ENCODE measurements around the gene PRLH. TPM values are rescaled to one million over a fixed set of nuclear protein-coding genes. Genes with fewer than 3 reads are reported as not detected.

The PRLH gene
- total and polyA plus RNA-seq, 2 donors (not counting 1 experiment from before 2014, with no cell fraction given), result not detected

DNA sequence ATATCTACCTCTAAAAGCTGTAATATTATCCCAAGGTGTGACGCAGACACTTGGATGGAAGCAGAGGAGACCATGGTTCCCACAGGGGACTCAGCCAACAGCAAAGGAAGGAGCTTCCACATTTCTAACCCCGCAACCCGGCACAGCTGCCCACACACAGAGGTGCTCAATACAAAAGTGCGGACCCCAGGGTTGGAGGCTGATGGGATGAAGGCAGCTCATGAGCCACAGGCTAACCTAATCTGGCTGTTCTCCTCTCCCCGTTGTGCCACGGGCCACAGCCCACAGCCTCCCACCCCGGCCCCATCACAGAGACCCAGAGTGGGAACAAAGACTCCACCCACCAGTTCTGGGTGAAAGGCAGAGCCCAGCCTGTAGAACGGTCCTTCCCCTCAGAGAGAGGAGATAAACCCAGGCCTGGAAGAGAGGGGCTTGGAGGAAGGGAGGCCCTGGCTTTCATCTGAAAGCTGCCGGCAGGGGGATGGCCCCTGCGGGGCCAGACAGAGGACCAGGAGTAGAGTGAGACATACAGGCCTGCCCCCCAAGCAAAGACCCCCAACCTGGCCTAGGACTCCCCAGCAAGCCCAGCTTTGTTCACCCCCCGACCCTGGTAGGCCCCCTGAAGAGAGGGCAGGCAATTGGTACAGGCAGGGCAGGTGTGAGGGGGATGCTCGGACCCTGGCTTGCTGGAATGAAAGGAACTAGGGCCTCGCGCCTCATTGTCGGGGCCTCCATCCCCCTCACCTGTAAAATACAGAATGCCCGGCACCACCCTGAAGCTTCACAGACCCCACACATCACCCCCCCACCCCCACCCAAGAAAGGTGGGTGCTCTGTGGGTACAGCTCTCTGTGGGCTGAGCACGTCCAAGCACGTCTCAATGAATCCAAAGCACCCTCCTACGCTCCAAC, 17.3 kb downstream of the PRLH start:
- Histone ChIP-seq H3K4me2 (ENCODE audit: extremely low read depth, insufficient read depth, low read length) (no peak overlapping the region), H3K27ac (ENCODE audit: insufficient read depth, low read length) (no peak overlapping the region), H3K9me3 (ENCODE audit: control insufficient read depth, insufficient read depth, low read depth, low read length) (no peaks in the 10 kb centered on the region), H4K20me1 (ENCODE audit: control insufficient read depth, extremely low read depth, insufficient read depth, low read length) (no peaks in the 10 kb centered on the region), H2AFZ (ENCODE audit: low read length) (no peak overlapping the region), H3K4me3 (replicated peaks in 1 of 4; ENCODE audit: control extremely low read depth in 1 of 4, insufficient read depth in 1 of 4, low read depth in 3 of 4, low read length in 4 of 4) (no peak overlapping the region), H3K9ac (ENCODE audit: insufficient read depth, low read length) (no peak overlapping the region), H3K36me3 (ENCODE audit: control insufficient read depth, insufficient read depth, low read length) (no peaks in the 10 kb centered on the region), H3K79me2 (ENCODE audit: control insufficient read depth, insufficient read depth, low read length) (no peaks in the 10 kb centered on the region), H3K27me3 (ENCODE audit: control insufficient read depth, insufficient read depth, low read length) (peaks cover 3% of the 10 kb centered on the region), H3K4me1 (ENCODE audit: control insufficient read depth, extremely low read depth, insufficient read depth, low read length) (peaks cover 2% of the 10 kb centered on the region)
- no peak for DNase-seq (ENCODE audit: low read depth in 2 of 2)
- TF ChIP-seq, protein P1, sequence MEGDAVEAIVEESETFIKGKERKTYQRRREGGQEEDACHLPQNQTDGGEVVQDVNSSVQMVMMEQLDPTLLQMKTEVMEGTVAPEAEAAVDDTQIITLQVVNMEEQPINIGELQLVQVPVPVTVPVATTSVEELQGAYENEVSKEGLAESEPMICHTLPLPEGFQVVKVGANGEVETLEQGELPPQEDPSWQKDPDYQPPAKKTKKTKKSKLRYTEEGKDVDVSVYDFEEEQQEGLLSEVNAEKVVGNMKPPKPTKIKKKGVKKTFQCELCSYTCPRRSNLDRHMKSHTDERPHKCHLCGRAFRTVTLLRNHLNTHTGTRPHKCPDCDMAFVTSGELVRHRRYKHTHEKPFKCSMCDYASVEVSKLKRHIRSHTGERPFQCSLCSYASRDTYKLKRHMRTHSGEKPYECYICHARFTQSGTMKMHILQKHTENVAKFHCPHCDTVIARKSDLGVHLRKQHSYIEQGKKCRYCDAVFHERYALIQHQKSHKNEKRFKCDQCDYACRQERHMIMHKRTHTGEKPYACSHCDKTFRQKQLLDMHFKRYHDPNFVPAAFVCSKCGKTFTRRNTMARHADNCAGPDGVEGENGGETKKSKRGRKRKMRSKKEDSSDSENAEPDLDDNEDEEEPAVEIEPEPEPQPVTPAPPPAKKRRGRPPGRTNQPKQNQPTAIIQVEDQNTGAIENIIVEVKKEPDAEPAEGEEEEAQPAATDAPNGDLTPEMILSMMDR (conservative IDR thresholded peaks at IDR 0.05 in 1 of 2, IDR thresholded peaks at IDR 0.05 in 1 of 2; ENCODE audit: low read depth in 1 of 2, low read length in 2 of 2), result no peak
- TF ChIP-seq EZH2 (IDR thresholded peaks at IDR 0.05; ENCODE audit: low read length, missing control alignments), result no peak

DNA sequence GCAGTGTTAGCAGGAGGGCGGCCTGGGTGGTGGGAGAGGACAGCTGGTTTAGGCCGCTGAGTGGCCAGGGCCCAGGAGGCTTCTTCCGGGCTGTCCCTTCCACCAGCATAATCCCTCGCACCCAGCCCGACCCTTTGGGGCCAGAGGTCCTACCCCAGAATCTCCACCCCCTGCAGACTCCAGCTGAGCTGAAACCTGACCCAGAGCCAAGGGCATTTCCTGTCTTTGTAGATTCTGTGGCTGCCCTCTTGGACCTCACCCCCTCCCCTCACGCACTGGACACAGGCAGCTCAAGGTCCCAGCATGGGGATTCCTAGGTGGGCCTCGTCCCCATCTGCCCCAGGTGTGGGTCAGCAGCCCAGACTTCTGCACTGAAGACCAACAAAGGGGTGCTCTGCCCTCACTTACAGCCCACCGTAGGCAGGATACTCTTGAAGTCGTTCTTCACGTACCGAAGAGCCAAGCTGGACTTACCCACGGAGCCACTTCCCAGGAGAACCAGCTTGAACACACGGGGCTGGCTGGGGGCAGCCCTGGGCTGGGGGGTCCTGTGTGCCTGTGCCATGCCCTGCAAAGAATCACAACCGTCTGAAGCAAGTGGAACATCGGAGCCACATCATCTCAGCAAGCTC, 19.3 kb downstream of the PRLH start:
- no peak for DNase-seq (ENCODE audit: low read depth in 2 of 2)
- H4K20me1 ChIP-seq (ENCODE audit: control insufficient read depth, extremely low read depth, insufficient read depth, low read length), result no peaks in the 10 kb centered on the region
- H3K4me1 ChIP-seq (ENCODE audit: control insufficient read depth, extremely low read depth, insufficient read depth, low read length), result peaks cover 4% of the 10 kb centered on the region
- H3K36me3 ChIP-seq (ENCODE audit: control insufficient read depth, insufficient read depth, low read length), result no peaks in the 10 kb centered on the region
- no peak overlapping the region for H3K27ac ChIP-seq (ENCODE audit: insufficient read depth, low read length)
- no peak overlapping the region for H3K9ac ChIP-seq (ENCODE audit: insufficient read depth, low read length)
- H3K4me3 ChIP-seq (replicated peaks in 1 of 4; ENCODE audit: control extremely low read depth in 1 of 4, insufficient read depth in 1 of 4, low read depth in 3 of 4, low read length in 4 of 4), result no peak overlapping the region
- H3K9me3 ChIP-seq (ENCODE audit: control insufficient read depth, insufficient read depth, low read depth, low read length), result no peaks in the 10 kb centered on the region
- TF ChIP-seq, protein P1 (conservative IDR thresholded peaks at IDR 0.05 in 1 of 2, IDR thresholded peaks at IDR 0.05 in 1 of 2; ENCODE audit: low read depth in 1 of 2, low read length in 2 of 2), result no peak
- no peak for TF ChIP-seq EZH2 (IDR thresholded peaks at IDR 0.05; ENCODE audit: low read length, missing control alignments)
- H3K4me2 ChIP-seq (ENCODE audit: extremely low read depth, insufficient read depth, low read length), result no peak overlapping the region
- H3K79me2 ChIP-seq (ENCODE audit: control insufficient read depth, insufficient read depth, low read length), result no peaks in the 10 kb centered on the region
- H3K27me3 ChIP-seq (ENCODE audit: control insufficient read depth, insufficient read depth, low read length), result peaks cover 3% of the 10 kb centered on the region
- H2AFZ ChIP-seq (ENCODE audit: low read length), result no peak overlapping the region

DNA sequence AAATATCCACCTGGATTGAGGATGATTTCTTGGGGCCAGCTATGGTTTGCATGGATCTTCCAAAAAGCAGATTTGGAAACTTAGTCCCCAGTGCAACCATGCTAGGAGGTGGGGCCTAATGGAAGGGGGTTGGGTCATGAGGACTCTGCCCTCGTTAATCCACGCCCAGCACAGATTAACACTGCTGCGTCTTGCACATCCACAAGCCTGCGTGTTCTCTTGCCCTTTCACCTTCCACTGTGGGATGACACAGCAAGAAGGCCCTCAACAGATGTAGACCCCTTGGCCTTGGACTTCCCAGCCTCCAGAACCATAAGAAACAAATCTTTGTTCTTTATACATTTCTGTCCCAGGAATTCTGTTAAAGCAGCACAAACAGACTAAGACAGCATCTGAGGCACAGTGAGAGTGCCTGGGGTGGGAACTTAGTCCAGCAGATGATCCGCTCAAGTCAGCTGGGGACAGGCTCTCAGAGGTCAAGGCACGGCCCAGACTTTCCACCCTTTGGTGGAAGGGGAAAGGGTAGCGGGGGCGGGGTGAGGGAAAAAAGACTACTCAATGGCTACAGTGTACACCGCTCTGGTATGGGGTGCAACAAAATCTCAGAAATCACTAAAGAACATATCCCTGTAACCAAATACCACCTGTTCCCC, 21.8 kb downstream of the PRLH start:
- TF ChIP-seq, protein P1 (conservative IDR thresholded peaks at IDR 0.05 in 1 of 2, IDR thresholded peaks at IDR 0.05 in 1 of 2; ENCODE audit: low read depth in 1 of 2, low read length in 2 of 2), result no peak
- no peak for TF ChIP-seq EZH2 (IDR thresholded peaks at IDR 0.05; ENCODE audit: low read length, missing control alignments)
- Histone ChIP-seq H3K79me2 (ENCODE audit: control insufficient read depth, insufficient read depth, low read length) (no peaks in the 10 kb centered on the region), H3K27me3 (ENCODE audit: control insufficient read depth, insufficient read depth, low read length) (peaks cover 3% of the 10 kb centered on the region), H3K36me3 (ENCODE audit: control insufficient read depth, insufficient read depth, low read length) (no peaks in the 10 kb centered on the region), H2AFZ (ENCODE audit: low read length) (no peak overlapping the region), H3K9me3 (ENCODE audit: control insufficient read depth, insufficient read depth, low read depth, low read length) (no peaks in the 10 kb centered on the region), H4K20me1 (ENCODE audit: control insufficient read depth, extremely low read depth, insufficient read depth, low read length) (no peaks in the 10 kb centered on the region), H3K4me1 (ENCODE audit: control insufficient read depth, extremely low read depth, insufficient read depth, low read length) (peaks cover 2% of the 10 kb centered on the region), H3K4me2 (ENCODE audit: extremely low read depth, insufficient read depth, low read length) (no peak overlapping the region), H3K4me3 (replicated peaks in 1 of 4; ENCODE audit: control extremely low read depth in 1 of 4, insufficient read depth in 1 of 4, low read depth in 3 of 4, low read length in 4 of 4) (no peak overlapping the region), H3K27ac (ENCODE audit: insufficient read depth, low read length) (no peak overlapping the region), H3K9ac (ENCODE audit: insufficient read depth, low read length) (no peak overlapping the region)
- DNase-seq (ENCODE audit: low read depth in 2 of 2), result no peak

Measured in fibroblast of lung (primary cell).